NT2/D1 (cell line): ENCODE results near the gene HNF1A.
A peak's percentile ranks its signal among the peaks of the same experiment; 100 is the strongest.

Source experiments
- DNase-seq: peaks from one replicate; pipeline ENCODE4 v3.0.0-alpha.2; 2011; ENCODE audit warnings: low read depth, low spot score
- H3K27me3 ChIP-seq: 2 replicates; pipeline ENCODE4 v1.6.0; 2011; ENCODE audit warnings: mild to moderate bottlenecking; ENCODE audit not compliant: insufficient read length, insufficient read depth
- H3K36me3 ChIP-seq: 2 replicates; pipeline ENCODE4 v1.6.1; 2011; ENCODE audit warnings: mild to moderate bottlenecking, low read length, mixed read lengths; ENCODE audit not compliant: insufficient read depth, insufficient read length
- H3K4me1 ChIP-seq: 2 replicates; pipeline ENCODE4 v1.5.1; 2011; ENCODE audit not compliant: insufficient read depth, insufficient read length
- H3K4me3 ChIP-seq: 2 replicates; pipeline ENCODE4 v1.5.1; 2011; ENCODE audit warnings: low read depth; ENCODE audit not compliant: insufficient read length
- H3K9ac ChIP-seq: 2 replicates; pipeline ENCODE4 v1.6.0; 2011; ENCODE audit warnings: low read depth; ENCODE audit not compliant: insufficient read length
- H3K9me3 ChIP-seq: 2 replicates; pipeline ENCODE4 v1.5.1; 2011; ENCODE audit warnings: mild to moderate bottlenecking, low read length; ENCODE audit not compliant: insufficient read depth
- SUZ12 ChIP-seq: IDR thresholded peaks from 2 replicates; pipeline ENCODE4 v1.6.1; 2011; ENCODE audit not compliant: insufficient read length, insufficient read depth; ENCODE audit errors: extremely low read depth
- YY1 ChIP-seq: IDR thresholded peaks from 2 replicates; pipeline ENCODE4 v1.6.1; 2011; ENCODE audit not compliant: insufficient read length, insufficient read depth
- ZNF274 ChIP-seq: IDR thresholded peaks from 2 replicates; pipeline ENCODE4 v1.6.1; 2011; ENCODE audit warnings: mild to moderate bottlenecking, low read depth, low read length

The HNF1A gene

GRCh38 chr12:120978296-120979219, at the start of gene HNF1A:
TSS of gene HNF1A (plus strand) at chr12:120978543. CDS start at chr12:120978769, 226 bp downstream.
- no peaks in the 10 kb centered on the region for H3K27me3 ChIP-seq
- no peaks in the 10 kb centered on the region for H3K9me3 ChIP-seq
- TF ChIP-seq YY1 = no peak
- no peak for TF ChIP-seq ZNF274
- no peak for TF ChIP-seq SUZ12
- H3K36me3 ChIP-seq = no peaks in the 10 kb centered on the region
- no peaks in the 10 kb centered on the region for H3K4me1 ChIP-seq
- H3K9ac ChIP-seq = peak within 1 kb of the TSS; percentile 8
- no peak within 1 kb of the TSS for H3K4me3 ChIP-seq
- DNase-seq = no peak

DNA sequence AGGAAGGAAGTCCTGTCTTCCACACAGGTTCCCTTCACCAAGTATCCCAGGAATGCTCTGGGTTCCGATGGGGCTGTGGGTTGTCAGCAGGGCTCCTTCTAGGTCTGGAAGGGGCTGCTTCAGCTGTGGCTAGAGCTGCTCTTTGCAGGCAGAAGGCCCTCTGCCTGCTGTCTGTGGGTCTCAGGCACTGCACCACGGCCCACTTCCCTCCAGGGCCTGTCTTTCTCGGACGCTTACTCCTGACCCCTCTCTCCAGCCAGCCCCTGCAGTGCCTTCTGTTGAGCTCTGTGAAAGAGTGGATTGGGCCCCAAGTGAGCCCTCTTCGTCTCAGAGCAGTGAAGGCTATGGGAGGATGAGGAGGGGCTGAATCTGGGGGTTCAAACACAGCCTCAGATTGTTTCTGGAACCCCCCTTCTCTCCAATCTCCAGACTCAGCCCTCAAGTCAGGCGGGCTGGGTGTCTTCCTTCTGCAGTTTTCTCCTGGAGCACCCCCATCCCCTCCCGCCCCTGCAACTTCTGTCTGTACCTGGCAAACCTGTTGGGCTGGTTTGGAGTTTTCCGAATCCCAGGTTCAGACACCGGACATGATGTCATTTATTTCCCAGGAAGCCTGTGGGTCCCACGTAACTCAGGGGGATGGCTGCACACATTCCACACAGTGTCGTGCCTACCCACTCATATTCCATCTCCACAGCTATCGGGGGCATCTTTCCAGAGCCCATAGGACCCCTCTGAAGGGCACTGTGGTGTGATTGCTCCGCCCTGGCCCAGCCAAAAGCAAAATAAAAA, 49.3 kb upstream of the HNF1A start:
- H3K9me3 ChIP-seq = no peaks in the 10 kb centered on the region
- TF ChIP-seq ZNF274 = no peak
- TF ChIP-seq YY1 = no peak
- TF ChIP-seq SUZ12 = no peak
- peak; percentile 20 for DNase-seq
- no peaks in the 10 kb centered on the region for H3K36me3 ChIP-seq
- H3K9ac ChIP-seq = peak overlapping the region; percentile 39
- H3K4me1 ChIP-seq = peaks cover 7% of the 10 kb centered on the region
- H3K27me3 ChIP-seq = no peaks in the 10 kb centered on the region
- no peak overlapping the region for H3K4me3 ChIP-seq

DNA sequence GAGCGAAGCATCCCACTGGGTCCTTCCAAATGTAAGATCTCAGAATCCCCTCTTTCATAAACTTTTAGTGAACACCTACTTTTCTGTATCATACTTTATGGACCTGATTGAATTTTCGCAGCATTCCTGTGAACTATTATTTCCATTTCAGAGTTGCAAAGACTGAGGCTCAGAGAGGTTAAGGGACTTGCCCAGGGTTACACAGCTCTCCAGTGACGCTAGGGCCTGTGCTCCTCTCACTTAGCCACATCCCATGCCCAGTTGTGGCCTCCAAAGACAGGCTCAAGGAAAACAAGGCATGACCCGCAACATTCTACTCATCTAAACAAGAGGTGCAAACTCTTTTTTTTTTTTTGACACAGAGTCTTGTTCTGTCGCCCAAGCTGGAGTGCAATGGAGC, 48.3 kb upstream of the HNF1A start:
- no peak for TF ChIP-seq SUZ12
- Histone ChIP-seq H3K4me3 (no peak overlapping the region), H3K36me3 (no peaks in the 10 kb centered on the region), H3K9me3 (no peaks in the 10 kb centered on the region), H3K9ac (no peak overlapping the region), H3K4me1 (peaks cover 4% of the 10 kb centered on the region), H3K27me3 (no peaks in the 10 kb centered on the region)
- no peak for DNase-seq

DNA sequence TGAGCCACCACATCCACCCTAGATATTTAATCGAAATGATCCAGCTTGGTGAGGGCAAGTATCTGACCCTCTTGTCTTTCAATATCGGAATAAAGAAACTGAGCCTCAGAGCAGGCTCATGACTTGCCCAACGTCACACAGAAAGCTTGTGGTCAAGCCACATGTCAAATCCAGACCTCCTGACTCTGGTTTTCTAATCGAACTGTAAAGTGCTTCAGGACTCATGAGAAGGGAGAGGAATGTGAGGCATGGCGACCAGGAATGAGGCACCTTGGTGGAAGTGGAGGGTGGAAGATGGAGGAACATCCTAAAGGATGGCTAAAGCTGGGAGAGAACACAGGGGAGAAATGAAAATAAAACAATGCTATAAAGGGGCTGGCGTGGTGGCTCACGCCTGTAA, 46.3 kb upstream of the HNF1A start:
- Histone ChIP-seq H3K9me3 (no peaks in the 10 kb centered on the region), H3K4me1 (no peaks in the 10 kb centered on the region), H3K9ac (no peak overlapping the region), H3K27me3 (no peaks in the 10 kb centered on the region), H3K36me3 (no peaks in the 10 kb centered on the region), H3K4me3 (no peak overlapping the region)
- no peak for TF ChIP-seq YY1
- no peak for TF ChIP-seq SUZ12
- no peak for TF ChIP-seq ZNF274
- DNase-seq = no peak

DNA sequence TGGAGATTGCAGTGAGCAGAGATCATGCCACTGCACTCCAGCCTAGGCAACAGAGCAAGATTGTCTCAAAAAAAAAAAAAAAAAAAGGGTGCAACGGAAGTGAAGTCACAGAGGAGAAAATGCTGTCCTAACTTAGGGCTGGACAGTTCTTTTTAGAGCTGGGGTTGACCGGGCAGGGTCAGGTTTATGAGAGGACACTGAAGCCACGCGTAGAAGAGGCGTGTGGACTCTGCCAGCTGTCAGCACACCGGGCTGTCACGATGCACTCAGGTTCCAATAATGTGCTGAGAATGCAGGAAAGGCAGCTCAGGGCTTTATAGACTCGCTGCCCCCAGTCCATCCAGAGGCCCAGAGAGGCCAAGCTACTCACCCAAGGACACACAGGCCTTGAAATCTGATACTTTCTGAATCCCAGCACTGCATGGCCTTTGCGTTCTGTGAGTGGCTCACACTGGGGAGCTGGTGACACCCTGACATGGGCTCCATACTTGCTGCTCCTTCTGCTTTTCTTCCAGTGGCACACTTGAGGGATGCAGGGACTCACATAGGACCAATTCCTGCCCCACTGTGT, 45.3 kb upstream of the HNF1A start:
- no peaks in the 10 kb centered on the region for H3K36me3 ChIP-seq
- no peaks in the 10 kb centered on the region for H3K27me3 ChIP-seq
- H3K4me1 ChIP-seq = no peaks in the 10 kb centered on the region
- no peak for TF ChIP-seq SUZ12
- no peak for TF ChIP-seq ZNF274
- TF ChIP-seq YY1 = no peak
- no peaks in the 10 kb centered on the region for H3K9me3 ChIP-seq
- no peak overlapping the region for H3K9ac ChIP-seq
- H3K4me3 ChIP-seq = no peak overlapping the region
- DNase-seq = no peak

DNA sequence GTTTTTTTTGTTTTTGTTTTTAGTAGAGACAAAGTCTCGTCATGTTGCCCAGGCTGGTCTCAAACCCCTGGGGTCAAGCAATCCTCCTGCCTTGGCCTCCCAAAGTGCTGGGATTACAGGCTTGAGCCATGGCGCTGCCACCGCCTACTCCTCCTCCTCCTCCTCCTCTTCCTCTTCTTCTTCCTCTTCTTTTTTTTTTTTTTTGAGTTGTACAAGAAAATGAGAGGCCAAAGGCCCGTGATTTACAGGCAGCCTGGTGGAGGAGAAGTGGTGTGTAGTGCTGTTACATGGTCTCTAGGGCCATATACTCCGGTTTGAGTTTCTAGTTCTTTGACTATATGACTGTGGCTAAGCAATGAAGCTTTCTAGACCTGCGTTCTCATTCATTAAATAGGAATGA, 44.6 kb upstream of the HNF1A start:
- Histone ChIP-seq H3K27me3 (no peaks in the 10 kb centered on the region), H3K4me1 (no peaks in the 10 kb centered on the region), H3K9ac (no peak overlapping the region), H3K4me3 (no peak overlapping the region), H3K9me3 (no peaks in the 10 kb centered on the region), H3K36me3 (no peaks in the 10 kb centered on the region)
- TF ChIP-seq ZNF274 (no peak), SUZ12 (no peak), YY1 (no peak)
- no peak for DNase-seq

DNA sequence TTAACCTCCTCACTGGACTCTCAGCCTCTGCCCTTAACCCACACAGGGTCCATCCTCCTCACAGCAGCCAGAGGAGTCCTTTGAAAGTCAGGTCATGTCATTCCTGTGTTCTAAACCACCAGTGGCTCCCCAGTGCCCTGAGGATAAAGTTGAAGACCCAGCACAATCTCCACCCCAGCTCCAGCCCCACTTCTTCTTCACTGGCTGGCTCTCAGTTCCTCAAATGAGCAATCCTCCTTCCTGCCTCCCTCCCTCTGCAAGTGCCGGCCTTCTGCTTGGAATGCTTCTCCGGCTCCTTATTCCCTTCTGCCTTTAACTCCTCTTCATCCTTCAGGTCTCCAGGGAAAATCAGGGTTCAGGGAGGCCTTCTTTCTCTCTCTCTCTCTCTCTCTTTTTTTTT, 42.1 kb upstream of the HNF1A start:
- Histone ChIP-seq H3K9ac (no peak overlapping the region), H3K4me3 (no peak overlapping the region), H3K4me1 (no peaks in the 10 kb centered on the region), H3K36me3 (no peaks in the 10 kb centered on the region), H3K9me3 (no peaks in the 10 kb centered on the region), H3K27me3 (no peaks in the 10 kb centered on the region)
- TF ChIP-seq ZNF274 (no peak), SUZ12 (no peak), YY1 (no peak)
- no peak for DNase-seq
